SK-N-SH treated with all-trans-retinoic acid at 6 μM for 48 hours (cell line): Measurements from ENCODE around the gene NKTR.

Experiments used
- ATAC-seq: fragments of 200-7000 bp; cut with Tn5 transposase; 3 replicates; pipeline ENCODE4 v1.9.1; 2020; ENCODE audit warnings: mild to moderate bottlenecking, moderate library complexity
- ARNTL ChIP-seq: fragments of 450-650 bp; formaldehyde crosslinking; IDR thresholded peaks from 2 replicates; pipeline ENCODE4 v1.5.0; 2020; ENCODE audit warnings: low read depth, mild to moderate bottlenecking, moderate library complexity, borderline replicate concordance
- BACH2 ChIP-seq: fragments of 250-450 bp; sonication (Bioruptor Pico); IDR thresholded peaks from 2 replicates; pipeline ENCODE4 v1.9.0; 2021; ENCODE audit warnings: mild to moderate bottlenecking, borderline replicate concordance
- CREB5 ChIP-seq: fragments of 250-450 bp; sonication (Bioruptor Pico); IDR thresholded peaks from 2 replicates; pipeline ENCODE4 v1.5.1; 2020; ENCODE audit warnings: low read depth, mild to moderate bottlenecking, moderate library complexity
- CSDC2 ChIP-seq: fragments of 250-450 bp; sonication (Bioruptor Pico); IDR thresholded peaks from 2 replicates; pipeline ENCODE4 v1.5.0; 2020; ENCODE audit warnings: mild to moderate bottlenecking, moderate library complexity
- CSRNP3 ChIP-seq: fragments of 250-450 bp; sonication (Bioruptor Pico); IDR thresholded peaks from 2 replicates; pipeline ENCODE4 v1.5.1; 2021; ENCODE audit warnings: mild to moderate bottlenecking, moderate library complexity
- ESRRG ChIP-seq: fragments of 250-450 bp; sonication (Bioruptor Pico); IDR thresholded peaks from 2 replicates; pipeline ENCODE4 v1.6.1; 2021; ENCODE audit warnings: mild to moderate bottlenecking
- OSR1 ChIP-seq: fragments of 250-450 bp; sonication (Bioruptor Pico); IDR thresholded peaks from 2 replicates; pipeline ENCODE4 v1.8.0; 2022; ENCODE audit warnings: moderate library complexity, mild to moderate bottlenecking, inconsistent platforms
- PATZ1 ChIP-seq: fragments of 250-450 bp; sonication (Bioruptor Pico); IDR thresholded peaks from 2 replicates; pipeline ENCODE4 v1.8.0; 2020; ENCODE audit warnings: mild to moderate bottlenecking, moderate library complexity, borderline replicate concordance
- POU6F1 ChIP-seq: fragments of 250-450 bp; sonication (Bioruptor Pico); IDR thresholded peaks from 2 replicates; pipeline ENCODE4 v1.8.0; 2021; ENCODE audit warnings: low read depth, mild to moderate bottlenecking, moderate library complexity, borderline replicate concordance
- SNAI2 ChIP-seq: fragments of 250-450 bp; sonication (Bioruptor Pico); IDR thresholded peaks from 2 replicates; pipeline ENCODE4 v1.5.0; 2020; ENCODE audit warnings: mild to moderate bottlenecking, moderate library complexity
- TCF4 ChIP-seq: fragments of 250-450 bp; sonication (Bioruptor Pico); IDR thresholded peaks from 2 replicates; pipeline ENCODE4 v1.8.0; 2021; ENCODE audit warnings: mild to moderate bottlenecking, moderate library complexity, borderline replicate concordance
- TOX ChIP-seq: fragments of 250-450 bp; sonication (Bioruptor Pico); IDR thresholded peaks from 2 replicates; pipeline ENCODE4 v1.8.0; 2021; ENCODE audit warnings: mild to moderate bottlenecking, moderate library complexity, borderline replicate concordance
- TSHZ2 ChIP-seq: fragments of 250-450 bp; sonication (Bioruptor Pico); IDR thresholded peaks from 2 replicates; pipeline ENCODE4 v1.5.0; 2020; ENCODE audit warnings: mild to moderate bottlenecking, moderate library complexity
- ZFP3 ChIP-seq: fragments of 250-450 bp; sonication (Bioruptor Pico); IDR thresholded peaks from 2 replicates; pipeline ENCODE4 v1.5.0; 2020; ENCODE audit warnings: mild to moderate bottlenecking, moderate library complexity
- ZNF565 ChIP-seq: fragments of 450-650 bp; formaldehyde crosslinking; conservative IDR thresholded peaks from 2 replicates; pipeline ENCODE4 v1.5.0; 2020; ENCODE audit warnings: low read depth, mild to moderate bottlenecking, moderate library complexity
- ZNF8 ChIP-seq: fragments of 450-650 bp; formaldehyde crosslinking; IDR thresholded peaks from 2 replicates; pipeline ENCODE4 v1.5.0; 2020; ENCODE audit warnings: mild to moderate bottlenecking, moderate library complexity

NKTR gene

GRCh38 chr3:42652611-42653302 lies 52.3 kb downstream of the NKTR start:
- ATAC-seq, result peak; percentile 65
- TF ChIP-seq OSR1 (CRISPR knock-in tag) (no peak), CSRNP3 (CRISPR knock-in tag) (no peak), BACH2 (no peak), TSHZ2 (no peak), POU6F1 (CRISPR knock-in tag) (no peak), ESRRG (CRISPR knock-in tag) (no peak), TOX (no peak), SNAI2 (CRISPR knock-in tag) (no peak), CSDC2 (CRISPR knock-in tag) (no peak), CREB5 (CRISPR knock-in tag) (no peak), ZNF8 (CRISPR knock-in tag) (no peak), ZNF565 (no peak), TCF4 (no peak), ARNTL (CRISPR knock-in tag) (no peak), ZFP3 (no peak)

GRCh38 chr3:42653303-42653559 lies 52.7 kb downstream of the NKTR start:
- no peak for TF ChIP-seq TOX
- TF ChIP-seq ZNF8 (CRISPR knock-in tag), result no peak
- no peak for TF ChIP-seq OSR1 (CRISPR knock-in tag)
- no peak for TF ChIP-seq ARNTL (CRISPR knock-in tag)
- TF ChIP-seq PATZ1 (CRISPR knock-in tag), result no peak
- no peak for TF ChIP-seq SNAI2 (CRISPR knock-in tag)
- no peak for TF ChIP-seq POU6F1 (CRISPR knock-in tag)
- TF ChIP-seq CSRNP3 (CRISPR knock-in tag), result no peak
- no peak for TF ChIP-seq ZNF565
- TF ChIP-seq TSHZ2, result no peak
- TF ChIP-seq ESRRG (CRISPR knock-in tag), result no peak
- peak; percentile 4; the same call in 1 of the 3 replicates for ATAC-seq
